Hepatocyte (in vitro differentiated cells): ENCODE data around the gene CENPP.

Experiments used
- EZH2 ChIP-seq: fragments of 200-600 bp; sonication (generic); IDR thresholded peaks from 2 replicates; pipeline ENCODE4 v1.6.1; 2016; ENCODE audit warnings: antibody characterized with exemption, mild to moderate bottlenecking, borderline replicate concordance
- EZH2phosphoT487 ChIP-seq: fragments of 200-600 bp; sonication (generic); IDR thresholded peaks from one replicate; pipeline ENCODE4 v1.6.1; 2018; ENCODE audit warnings: antibody characterized with exemption, mild to moderate bottlenecking, low read depth, moderate library complexity; ENCODE audit not compliant: unreplicated experiment, severe bottlenecking

GRCh38 chr9:92642041-92642451 lies 316.3 kb downstream of the CENPP start:
- TF ChIP-seq EZH2 (no peak), EZH2phosphoT487 (no peak)
